HUES64 (cell line): ENCODE measurements around the gene TOP1.

ENCODE experiments used
- H3K27ac ChIP-seq: 2 replicates; pipeline ENCODE4 v1.7.0; 2013; ENCODE audit warnings: low read depth, low read length, inconsistent platforms
- H3K27me3 ChIP-seq: 2 replicates; pipeline ENCODE4 v1.6.1; 2013; ENCODE audit warnings: mild to moderate bottlenecking, low read length; ENCODE audit not compliant: insufficient read depth
- H3K36me3 ChIP-seq: 2 replicates; pipeline ENCODE4 v1.6.1; 2013; ENCODE audit warnings: mild to moderate bottlenecking, low read length; ENCODE audit not compliant: insufficient read depth
- H3K4me1 ChIP-seq: 2 replicates; pipeline ENCODE4 v1.6.1; 2013; ENCODE audit warnings: mild to moderate bottlenecking, low read length, moderate library complexity; ENCODE audit not compliant: insufficient read depth
- H3K4me3 ChIP-seq: 2 replicates; pipeline ENCODE4 v1.5.1; 2013; ENCODE audit warnings: mild to moderate bottlenecking, low read length, moderate library complexity
- H3K9ac ChIP-seq: 2 replicates; pipeline ENCODE4 v1.6.1; 2013; ENCODE audit warnings: mild to moderate bottlenecking, low read depth, low read length
- H3K9me3 ChIP-seq: 2 replicates; pipeline ENCODE4 v1.6.1; 2013; ENCODE audit warnings: low read depth, low read length; ENCODE audit not compliant: insufficient read depth
- WGBS: fragments of 150-250, 120-280 bp; methylation state at CpG from one replicate; pipeline ENCODE4 v1.1.7; 2013; ENCODE audit warnings: missing lambda C conversion rate; 5-methylcytosine and 5-hydroxymethylcytosine counted together

Gene TOP1

GRCh38 chr20:41023549-41023948 lies 5.1 kb upstream of the TOP1 start:
- 85% methylated on average over 3 of the region's 3 CpGs for WGBS

GRCh38 chr20:41027366-41027765 lies 1.3 kb upstream of the TOP1 start:
- H3K27me3 ChIP-seq = peaks cover 17% of the 10 kb centered on the region
- H3K4me1 ChIP-seq = peaks cover 17% of the 10 kb centered on the region
- WGBS = 94% methylated on average over 8 of the region's 8 CpGs
- H3K9me3 ChIP-seq = no peaks in the 10 kb centered on the region
- no peak overlapping the region for H3K9ac ChIP-seq
- H3K27ac ChIP-seq = no peak overlapping the region
- H3K4me3 ChIP-seq = no peak overlapping the region; the same call in 1 of the 2 replicates
- H3K36me3 ChIP-seq = peaks cover 14% of the 10 kb centered on the region

More at GRCh38 chr20:41023549-41023948, 5.1 kb upstream of the TOP1 start:
- no peak overlapping the region for H3K4me3 ChIP-seq
- H3K4me1 ChIP-seq = no peaks in the 10 kb centered on the region
- no peaks in the 10 kb centered on the region for H3K36me3 ChIP-seq
- H3K27me3 ChIP-seq = no peaks in the 10 kb centered on the region
- H3K9me3 ChIP-seq = no peaks in the 10 kb centered on the region
- no peak overlapping the region for H3K9ac ChIP-seq
- no peak overlapping the region for H3K27ac ChIP-seq

GRCh38 chr20:41027872-41028358 lies 707 bp upstream of the TOP1 start:
- H3K4me3 ChIP-seq = peak overlapping the region; percentile 54

GRCh38 chr20:41029150-41029901 lies 704 bp downstream of the TOP1 start:
- Histone ChIP-seq H3K27ac (peak overlapping the region; percentile 88), H3K36me3 (peaks cover 17% of the 10 kb centered on the region), H3K4me3 (peak overlapping the region; percentile 94), H3K27me3 (peaks cover 37% of the 10 kb centered on the region), H3K9me3 (no peaks in the 10 kb centered on the region), H3K9ac (peak overlapping the region; percentile 100), H3K4me1 (peaks cover 30% of the 10 kb centered on the region)
- under 1% methylated on average over 68 of the region's 69 CpGs for WGBS

More at GRCh38 chr20:41027872-41028358, 707 bp upstream of the TOP1 start:
- Histone ChIP-seq H3K9me3 (no peaks in the 10 kb centered on the region), H3K4me1 (peaks cover 22% of the 10 kb centered on the region), H3K36me3 (peaks cover 17% of the 10 kb centered on the region), H3K27ac (peak overlapping the region; percentile 30; the same call in 1 of the 2 replicates), H3K27me3 (peaks cover 23% of the 10 kb centered on the region), H3K9ac (peak overlapping the region; percentile 79)
- WGBS = 51% methylated on average over 10 of the region's 10 CpGs

GRCh38 chr20:41030061-41030460 lies 1.4 kb downstream of the TOP1 start:
- peaks cover 17% of the 10 kb centered on the region for H3K36me3 ChIP-seq

GRCh38 chr20:41030531-41031242 lies 2.1 kb downstream of the TOP1 start:
- Histone ChIP-seq H3K27ac (no peak overlapping the region), H3K36me3 (peaks cover 17% of the 10 kb centered on the region), H3K27me3 (peaks cover 50% of the 10 kb centered on the region), H3K4me1 (peaks cover 43% of the 10 kb centered on the region), H3K9me3 (no peaks in the 10 kb centered on the region), H3K9ac (0 out of 2 replicates have a peak overlapping the region, but pooled peaks have one; percentile 100), H3K4me3 (peak overlapping the region; percentile 94)
- 79% methylated on average over 5 of the region's 5 CpGs for WGBS

More at GRCh38 chr20:41030061-41030460, 1.4 kb downstream of the TOP1 start:
- H3K4me3 ChIP-seq = peak overlapping the region; percentile 94
- H3K9ac ChIP-seq = peak overlapping the region; percentile 100
- 51% methylated on average over 6 of the region's 6 CpGs for WGBS
- H3K27ac ChIP-seq = peak overlapping the region; percentile 88; the same call in 1 of the 2 replicates
- peaks cover 37% of the 10 kb centered on the region for H3K4me1 ChIP-seq
- H3K9me3 ChIP-seq = no peaks in the 10 kb centered on the region
- H3K27me3 ChIP-seq = peaks cover 44% of the 10 kb centered on the region

GRCh38 chr20:41031243-41031619 lies 2.6 kb downstream of the TOP1 start:
- H3K4me3 ChIP-seq = peak overlapping the region; percentile 94
- WGBS = 96% methylated on average over 2 of the region's 2 CpGs
- H3K9me3 ChIP-seq = no peaks in the 10 kb centered on the region
- no peak overlapping the region for H3K9ac ChIP-seq
- H3K27ac ChIP-seq = no peak overlapping the region
- H3K36me3 ChIP-seq = peaks cover 17% of the 10 kb centered on the region
- peaks cover 43% of the 10 kb centered on the region for H3K4me1 ChIP-seq
- H3K27me3 ChIP-seq = peaks cover 55% of the 10 kb centered on the region

- no peaks in the 10 kb centered on the region for H3K9me3 ChIP-seq
- no peak overlapping the region for H3K27ac ChIP-seq
- peaks cover 59% of the 10 kb centered on the region for H3K27me3 ChIP-seq
- no peak overlapping the region; the same call in 1 of the 2 replicates for H3K4me3 ChIP-seq
- peaks cover 46% of the 10 kb centered on the region for H3K4me1 ChIP-seq
- peaks cover 17% of the 10 kb centered on the region for H3K36me3 ChIP-seq
- WGBS = 92% methylated on average over 3 of the region's 3 CpGs
- H3K9ac ChIP-seq = no peak overlapping the region
Observed at GRCh38 chr20:41032271-41032670, 3.6 kb downstream of the TOP1 start.

- WGBS = 97% methylated on average over 3 of the region's 3 CpGs
- Histone ChIP-seq H3K27me3 (peaks cover 59% of the 10 kb centered on the region), H3K9me3 (no peaks in the 10 kb centered on the region), H3K36me3 (peaks cover 17% of the 10 kb centered on the region), H3K4me3 (no peak overlapping the region), H3K4me1 (peaks cover 57% of the 10 kb centered on the region), H3K27ac (no peak overlapping the region), H3K9ac (no peak overlapping the region)
Observed at GRCh38 chr20:41034239-41034638, 5.6 kb downstream of the TOP1 start.

- Histone ChIP-seq H3K9ac (no peak overlapping the region), H3K4me3 (no peak overlapping the region), H3K27ac (no peak overlapping the region), H3K27me3 (peaks cover 59% of the 10 kb centered on the region), H3K36me3 (peaks cover 17% of the 10 kb centered on the region), H3K4me1 (peaks cover 54% of the 10 kb centered on the region), H3K9me3 (no peaks in the 10 kb centered on the region)
- 30% methylated on average over 3 of the region's 3 CpGs for WGBS
Observed at GRCh38 chr20:41035207-41035606, 6.6 kb downstream of the TOP1 start.

- Histone ChIP-seq H3K4me3 (no peak overlapping the region), H3K36me3 (peaks cover 9% of the 10 kb centered on the region), H3K27me3 (peaks cover 44% of the 10 kb centered on the region), H3K9ac (no peak overlapping the region), H3K9me3 (no peaks in the 10 kb centered on the region), H3K27ac (no peak overlapping the region), H3K4me1 (peaks cover 42% of the 10 kb centered on the region)
- WGBS = 81% methylated on average over 2 of the region's 2 CpGs
Observed at GRCh38 chr20:41037179-41037578, 8.6 kb downstream of the TOP1 start.
